T-helper 17 cell (primary cell): Measurements from ENCODE around the gene ZFAND3. TPM values are rescaled to one million over a fixed set of nuclear protein-coding genes. Genes with fewer than 3 reads are reported as not detected.

Experiments
- ATAC-seq: fragments of 150-1000 bp; cut with Tn5 transposase; 2 replicates; pipeline ENCODE4 v1.10.0; 2021; ENCODE audit warnings: mild to moderate bottlenecking, moderate library complexity
- DNase-seq, 3 donors: peaks; one replicate each; pipeline versions ENCODE4 v3.0.0 to v3.0.0-alpha.2; 2020 to 2021
- H3K9me3 ChIP-seq: one replicate; pipeline ENCODE4 v1.7.0; 2013; ENCODE audit warnings: low read length, mild to moderate bottlenecking; ENCODE audit not compliant: control insufficient read depth, poor library complexity, severe bottlenecking
- H3K27ac Mint-ChIP-seq: one replicate; pipeline ENCODE4 v1.8.0; 2022; ENCODE audit warnings: mild to moderate bottlenecking, moderate library complexity, mixed read lengths
- H3K27me3 Mint-ChIP-seq: one replicate; pipeline ENCODE4 v1.8.0; 2022; ENCODE audit warnings: mixed read lengths
- H3K36me3 Mint-ChIP-seq: one replicate; pipeline ENCODE4 v1.8.0; 2022; ENCODE audit warnings: low read depth, mixed read lengths
- H3K4me1 Mint-ChIP-seq: one replicate; pipeline ENCODE4 v1.8.0; 2022; ENCODE audit warnings: mild to moderate bottlenecking, mixed read lengths
- H3K4me3 Mint-ChIP-seq: one replicate; pipeline ENCODE4 v1.8.0; 2022; ENCODE audit warnings: mild to moderate bottlenecking, moderate library complexity, mixed read lengths
- total RNA-seq, 4 donors: library from RNA in 2 of 4; stranded (reverse) in 2 of 4; gene quantifications; one replicate each; pipeline ENCODE4 v1.2.3 and lab custom pipeline; 2022 to 2026

Gene ZFAND3
- total RNA-seq, 2 donors from 2014 or later, result 48.6 to 61.0 TPM

DNA sequence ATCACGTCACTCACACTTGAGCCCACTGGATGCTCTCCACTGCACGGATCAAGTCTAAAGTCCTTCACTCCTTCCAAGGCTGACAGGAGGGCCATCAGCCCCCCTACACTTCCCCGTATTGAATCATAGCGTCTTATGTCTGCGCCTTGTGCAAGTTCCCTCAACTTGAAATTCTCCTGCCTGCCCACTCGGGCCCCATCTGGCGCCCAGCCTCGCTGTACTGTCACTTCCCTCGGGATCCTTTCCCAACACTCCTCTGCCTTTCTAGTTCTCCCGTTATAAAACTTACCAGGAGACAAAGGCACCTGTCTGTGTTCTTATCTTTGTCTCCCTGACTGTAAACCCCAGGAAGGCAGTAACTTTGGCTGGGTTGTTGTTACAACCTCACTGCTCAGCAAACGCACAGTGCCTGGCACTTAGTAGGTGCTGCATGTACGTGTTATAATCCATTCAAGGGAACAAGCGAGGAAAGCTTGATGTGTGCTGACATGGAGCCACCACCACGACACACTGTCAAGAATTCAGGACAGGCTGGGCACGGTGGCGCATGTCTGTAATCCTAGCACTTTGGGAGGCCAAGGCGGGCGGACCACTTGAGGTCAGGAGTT is 33.8 kb upstream of the ZFAND3 start:
- ATAC-seq (no peak), DNase-seq (no peak)
- no peaks in the 10 kb centered on the region for H3K9me3 ChIP-seq
- no peak overlapping the region for H3K27ac Mint-ChIP-seq
- H3K27me3 Mint-ChIP-seq, result peaks cover 35% of the 10 kb centered on the region
- H3K4me1 Mint-ChIP-seq, result peaks cover 20% of the 10 kb centered on the region
- H3K36me3 Mint-ChIP-seq, result peaks cover 7% of the 10 kb centered on the region
- H3K4me3 Mint-ChIP-seq, result no peak overlapping the region

DNA sequence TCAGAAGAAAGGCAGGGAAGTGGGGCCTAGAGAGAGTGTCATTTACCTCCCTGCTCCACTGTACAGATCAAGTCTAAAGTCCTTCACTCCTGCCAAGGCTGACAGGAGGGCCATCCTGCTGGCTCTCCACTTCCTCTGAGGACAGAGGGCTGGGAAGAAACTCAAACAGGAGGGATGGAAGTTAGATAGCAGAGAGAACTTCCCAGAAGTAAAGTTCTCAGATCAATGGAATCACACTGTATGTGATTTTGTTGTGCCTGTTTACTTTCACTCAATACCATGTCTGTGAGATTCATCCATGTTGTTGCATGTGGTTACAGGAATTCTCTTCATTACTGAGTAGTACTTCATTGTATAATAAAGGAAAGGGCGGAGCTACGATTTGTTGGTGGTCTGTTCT is 32.3 kb upstream of the ZFAND3 start:
- DNase-seq (no peak), ATAC-seq (no peak)
- Mint-ChIP-seq H3K27ac (no peak overlapping the region), H3K4me1 (peaks cover 26% of the 10 kb centered on the region), H3K27me3 (peaks cover 35% of the 10 kb centered on the region), H3K36me3 (peaks cover 7% of the 10 kb centered on the region), H3K4me3 (no peak overlapping the region)
- H3K9me3 ChIP-seq, result no peaks in the 10 kb centered on the region

DNA sequence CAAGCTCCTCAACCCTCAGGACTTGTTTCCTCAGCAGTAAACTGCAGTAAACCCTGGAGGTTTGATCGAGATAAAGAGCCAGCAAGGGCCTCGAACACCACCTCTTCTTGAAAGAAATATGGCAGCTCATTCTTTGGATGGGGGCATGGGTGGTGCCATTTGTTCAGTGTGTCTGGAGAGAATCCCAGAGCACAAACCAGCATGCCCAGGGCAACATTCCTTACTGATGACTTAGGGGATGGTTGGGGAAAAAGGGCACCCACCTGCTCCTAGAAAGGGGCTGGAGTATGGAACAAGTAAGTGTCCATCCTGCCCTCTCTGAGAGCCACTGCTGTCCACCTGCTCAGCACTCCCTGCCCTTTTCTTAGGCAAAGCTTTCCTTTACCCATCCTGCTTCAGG is 31.3 kb upstream of the ZFAND3 start:
- no peak overlapping the region for H3K4me3 Mint-ChIP-seq
- no peak for ATAC-seq

DNA sequence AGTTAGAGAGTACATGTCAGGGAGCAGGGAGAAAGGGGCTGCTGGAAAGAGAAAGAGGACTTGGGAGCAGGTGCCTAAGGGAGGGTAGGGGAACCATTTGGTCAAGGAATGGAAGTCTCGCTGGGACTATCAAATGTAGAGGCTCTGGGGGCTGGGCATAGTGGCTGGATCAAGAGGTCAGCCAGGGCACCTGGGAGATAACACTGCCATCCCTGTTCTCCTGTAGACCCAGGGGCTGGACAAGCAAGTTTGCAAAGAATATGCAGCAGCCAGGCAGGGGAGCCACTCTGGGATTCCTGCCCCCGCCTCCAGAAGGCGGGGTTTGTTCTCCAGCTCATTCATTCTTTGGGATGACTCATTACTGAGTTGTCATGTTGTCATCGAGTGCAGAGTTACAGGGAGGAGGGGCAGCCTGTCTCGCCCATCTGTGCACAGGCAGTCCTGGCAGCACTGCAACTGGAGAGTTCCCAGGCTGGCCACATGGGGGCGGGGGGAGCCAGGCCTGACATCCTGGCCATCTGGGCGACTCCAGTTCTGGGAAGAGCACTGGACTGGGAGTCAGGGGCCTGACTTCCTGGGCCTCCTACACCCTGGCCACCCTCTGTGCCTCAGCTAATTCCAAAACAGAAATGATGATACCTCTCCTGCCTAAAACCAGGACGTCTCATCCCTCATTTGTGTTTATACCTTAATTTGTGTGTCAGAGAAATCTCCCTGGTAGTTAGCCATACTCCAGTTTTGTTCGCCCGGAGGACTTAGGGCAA is 28.2 kb upstream of the ZFAND3 start:
- Mint-ChIP-seq H3K27ac (no peak overlapping the region), H3K4me1 (peaks cover 8% of the 10 kb centered on the region), H3K27me3 (no peaks in the 10 kb centered on the region), H3K36me3 (no peaks in the 10 kb centered on the region), H3K4me3 (peak overlapping the region; percentile 12)
- ATAC-seq, result peak; percentile 98
- no peaks in the 10 kb centered on the region for H3K9me3 ChIP-seq
- DNase-seq, result peak; percentile 55 to 67 (median 56)

More for the DNA sequence above, 31.3 kb upstream of the ZFAND3 start:
- DNase-seq, result no peak
- Mint-ChIP-seq H3K27ac (no peak overlapping the region), H3K36me3 (peaks cover 5% of the 10 kb centered on the region), H3K27me3 (peaks cover 29% of the 10 kb centered on the region), H3K4me1 (peaks cover 19% of the 10 kb centered on the region)
- no peaks in the 10 kb centered on the region for H3K9me3 ChIP-seq

DNA sequence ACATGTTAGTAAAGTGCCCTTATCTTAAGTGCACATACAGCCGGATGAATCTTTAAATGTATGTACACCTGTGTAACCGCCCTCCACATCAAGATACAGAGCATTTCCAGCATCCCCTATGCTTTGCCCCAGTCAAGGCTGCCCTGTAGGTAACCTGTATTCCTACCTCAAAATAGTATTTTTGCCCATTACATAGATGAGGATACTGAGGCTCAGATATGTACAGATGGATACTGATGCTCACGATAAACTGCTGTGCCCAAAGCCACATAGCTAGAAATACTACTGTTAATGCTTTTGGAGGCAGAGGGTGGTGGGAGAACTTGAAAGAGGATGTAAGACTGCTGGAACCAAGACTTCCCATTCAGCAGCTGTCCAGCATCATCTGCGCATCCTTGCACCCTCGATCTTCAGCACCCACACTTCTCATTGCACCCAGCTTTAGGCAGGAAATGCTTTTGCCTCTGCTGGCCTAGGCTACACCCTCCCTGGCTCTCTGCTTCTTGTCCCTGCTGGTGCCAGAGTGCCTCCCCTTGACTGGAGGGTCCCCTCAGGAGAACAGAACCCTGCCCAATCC is 27.0 kb upstream of the ZFAND3 start:
- ATAC-seq (no peak), DNase-seq (no peak)
- no peaks in the 10 kb centered on the region for H3K36me3 Mint-ChIP-seq
- H3K27me3 Mint-ChIP-seq, result no peaks in the 10 kb centered on the region
- H3K4me1 Mint-ChIP-seq, result peaks cover 8% of the 10 kb centered on the region
- no peaks in the 10 kb centered on the region for H3K9me3 ChIP-seq
- no peak overlapping the region for H3K27ac Mint-ChIP-seq
- no peak overlapping the region for H3K4me3 Mint-ChIP-seq

DNA sequence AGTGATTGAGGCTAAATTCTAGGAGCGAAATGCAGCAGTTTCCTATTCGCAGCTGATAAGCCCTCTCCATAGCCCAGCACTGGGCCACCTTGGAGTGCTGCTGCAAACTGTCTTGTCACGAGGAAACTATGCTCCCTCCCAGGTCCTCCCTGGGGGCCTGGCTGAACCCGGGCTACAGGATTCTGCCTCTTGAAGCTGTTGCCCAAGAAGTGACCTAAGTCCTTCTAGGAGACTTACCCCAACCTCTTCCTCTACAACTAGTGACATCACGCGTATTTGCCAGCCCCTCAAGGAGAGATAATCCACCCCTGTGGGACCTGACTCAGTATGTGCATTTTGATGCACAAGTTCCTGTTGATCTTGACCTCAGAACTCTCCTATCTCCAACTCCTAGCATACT is 26.5 kb upstream of the ZFAND3 start:
- ATAC-seq (no peak), DNase-seq (no peak)
- no peaks in the 10 kb centered on the region for H3K9me3 ChIP-seq
- Mint-ChIP-seq H3K36me3 (no peaks in the 10 kb centered on the region), H3K4me1 (peaks cover 6% of the 10 kb centered on the region), H3K4me3 (no peak overlapping the region), H3K27me3 (no peaks in the 10 kb centered on the region), H3K27ac (no peak overlapping the region)

DNA sequence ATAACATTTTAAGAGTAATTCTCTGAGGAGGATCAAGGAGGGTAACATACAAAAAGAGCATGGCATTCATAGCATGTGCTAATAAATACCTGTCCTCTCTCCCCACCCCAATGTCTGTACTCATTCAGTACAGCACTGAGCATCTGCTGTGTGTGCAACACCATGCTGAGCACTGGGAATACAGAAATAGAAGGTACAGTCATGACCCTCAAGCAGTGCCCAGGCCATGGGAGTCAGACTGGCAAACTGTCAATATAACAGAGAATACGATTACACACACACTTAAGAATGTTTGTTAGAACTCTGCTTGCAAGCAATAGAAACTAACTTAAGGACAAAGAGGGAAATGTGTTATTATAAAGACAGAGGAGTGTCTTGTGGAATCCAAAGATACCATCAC is 24.7 kb upstream of the ZFAND3 start:
- ATAC-seq (no peak), DNase-seq (no peak)
- Mint-ChIP-seq H3K27ac (no peak overlapping the region), H3K4me3 (no peak overlapping the region), H3K36me3 (no peaks in the 10 kb centered on the region), H3K4me1 (peaks cover 6% of the 10 kb centered on the region), H3K27me3 (no peaks in the 10 kb centered on the region)
- no peaks in the 10 kb centered on the region for H3K9me3 ChIP-seq

DNA sequence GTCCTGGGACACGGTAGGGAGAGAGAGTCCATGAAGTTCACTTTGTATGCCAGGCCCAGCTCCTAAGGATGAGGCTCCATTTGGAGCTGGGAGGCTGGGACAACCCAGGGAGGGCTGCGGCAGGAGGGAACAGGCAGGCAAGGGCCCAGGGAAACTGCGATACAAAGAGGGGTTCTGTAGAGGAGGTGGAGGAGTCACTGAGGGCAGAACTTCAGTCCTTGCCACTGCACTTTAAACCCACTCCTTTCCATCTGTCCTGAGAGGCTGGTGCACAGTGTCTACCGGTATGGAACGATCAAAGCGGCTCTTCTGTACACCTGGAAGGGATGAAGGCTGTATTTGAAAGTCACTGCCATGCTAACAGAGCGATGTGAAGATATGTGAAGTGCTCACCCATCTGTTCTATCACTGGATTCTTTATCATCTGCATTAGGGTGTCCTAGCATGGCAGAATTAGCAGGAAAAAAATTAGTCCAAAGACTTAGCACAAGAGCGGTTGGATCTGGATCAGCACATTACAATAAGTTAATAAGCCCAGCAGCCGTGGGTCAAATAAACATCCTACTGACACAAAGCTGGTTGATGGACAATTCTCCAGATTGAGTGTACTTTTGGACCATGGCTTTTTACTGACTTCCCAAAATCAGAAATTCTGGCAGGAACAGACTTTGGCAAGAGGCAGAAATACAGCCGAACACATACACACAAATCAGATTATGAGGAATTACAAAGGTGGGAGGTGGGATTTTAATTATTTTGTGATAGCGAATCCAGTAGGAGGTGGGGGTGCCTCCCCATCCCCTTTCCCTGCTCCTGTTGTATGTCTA is 20.9 kb upstream of the ZFAND3 start:
- DNase-seq, result no peak
- no peaks in the 10 kb centered on the region for H3K9me3 ChIP-seq
- Mint-ChIP-seq H3K27ac (no peak overlapping the region), H3K4me3 (no peak overlapping the region), H3K27me3 (no peaks in the 10 kb centered on the region), H3K36me3 (no peaks in the 10 kb centered on the region), H3K4me1 (peaks cover 4% of the 10 kb centered on the region)
- no peak for ATAC-seq

DNA sequence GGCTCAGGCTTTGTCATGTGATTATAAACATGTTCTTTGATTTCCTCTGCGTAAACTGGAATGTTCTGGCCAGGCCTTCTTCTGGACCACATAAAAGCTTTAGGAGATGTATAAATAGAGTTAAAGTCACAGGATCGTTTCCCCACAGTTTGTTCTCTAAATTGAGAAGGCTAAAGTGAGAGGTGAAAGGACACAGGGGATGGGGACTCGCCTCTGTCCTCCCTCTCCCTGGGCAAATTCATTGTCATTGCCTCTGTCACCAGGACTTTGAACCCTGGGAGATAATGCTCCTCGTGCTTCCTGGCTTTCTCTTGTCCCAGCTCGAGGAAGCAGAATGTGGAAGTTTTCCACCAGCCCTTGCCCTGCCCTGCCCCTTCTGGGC is 20.3 kb upstream of the ZFAND3 start:
- DNase-seq, result no peak
- no peak for ATAC-seq
- H3K4me1 Mint-ChIP-seq, result peaks cover 4% of the 10 kb centered on the region
- H3K27ac Mint-ChIP-seq, result no peak overlapping the region
- no peak overlapping the region for H3K4me3 Mint-ChIP-seq
- H3K36me3 Mint-ChIP-seq, result no peaks in the 10 kb centered on the region
- no peaks in the 10 kb centered on the region for H3K27me3 Mint-ChIP-seq
- H3K9me3 ChIP-seq, result no peaks in the 10 kb centered on the region

DNA sequence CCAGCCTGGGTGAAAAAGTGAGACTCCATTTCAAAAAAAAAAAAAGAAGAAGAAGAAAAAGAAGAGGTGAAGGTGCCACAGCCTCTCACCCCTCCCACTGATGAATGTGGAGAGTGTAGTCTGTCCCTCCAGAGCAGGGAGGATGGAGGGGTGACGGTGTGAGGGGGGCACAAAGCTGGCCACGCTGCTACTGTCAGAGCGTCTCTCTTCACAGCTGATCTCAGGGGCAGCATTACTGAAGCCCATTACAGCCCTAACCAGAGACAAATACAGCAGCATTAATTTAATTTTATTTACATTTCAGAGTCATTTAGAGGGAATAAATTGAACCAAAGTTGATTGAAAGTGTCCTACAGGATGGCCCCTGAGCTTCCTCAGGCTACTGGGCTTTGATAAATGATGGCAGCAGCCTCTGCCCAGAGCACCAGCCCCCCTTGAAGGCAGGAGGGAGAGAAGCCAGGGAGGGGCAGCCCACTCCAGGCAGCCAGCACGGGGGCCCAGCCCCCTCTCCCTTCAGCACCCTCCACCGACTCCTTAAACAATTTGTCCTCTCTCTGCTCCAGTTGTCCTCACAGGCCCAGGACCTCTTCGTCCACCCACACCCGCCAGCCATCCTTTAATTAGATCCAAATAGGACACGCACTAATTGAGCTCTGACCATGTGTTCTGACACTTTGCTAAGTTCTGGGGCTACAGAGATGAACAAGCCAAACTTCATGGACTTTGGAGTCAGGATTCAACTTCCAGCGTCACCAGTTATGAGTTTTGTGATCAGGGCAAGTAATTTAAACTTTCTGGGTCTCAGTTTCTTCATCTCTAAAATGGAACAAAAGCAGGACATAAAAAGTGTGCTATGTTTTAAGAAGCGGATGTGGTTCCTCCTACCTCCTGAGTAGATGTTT is 18.6 kb upstream of the ZFAND3 start:
- no peak for DNase-seq
- no peak overlapping the region for H3K4me3 Mint-ChIP-seq
- no peaks in the 10 kb centered on the region for H3K27me3 Mint-ChIP-seq
- no peak overlapping the region for H3K27ac Mint-ChIP-seq
- no peaks in the 10 kb centered on the region for H3K36me3 Mint-ChIP-seq
- no peaks in the 10 kb centered on the region for H3K9me3 ChIP-seq
- peaks cover 4% of the 10 kb centered on the region for H3K4me1 Mint-ChIP-seq
- no peak for ATAC-seq

DNA sequence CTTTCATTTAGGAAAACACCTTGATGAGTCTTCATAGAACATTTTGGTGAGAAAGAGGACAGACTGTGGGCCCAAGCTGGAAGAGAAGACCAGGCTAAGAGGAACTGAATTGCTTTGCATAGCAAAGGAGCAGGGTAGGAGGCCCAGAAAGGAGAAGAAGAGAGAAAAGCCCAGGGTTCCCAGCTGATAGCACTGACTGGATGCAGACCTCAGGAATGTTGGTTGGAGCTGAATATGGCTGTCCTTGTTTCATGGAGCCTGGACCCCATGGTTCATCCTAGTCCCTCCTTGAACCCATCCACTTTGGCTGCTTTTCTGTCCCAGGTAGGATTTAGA is 18.0 kb upstream of the ZFAND3 start:
- Mint-ChIP-seq H3K4me3 (no peak overlapping the region), H3K27me3 (peaks cover 5% of the 10 kb centered on the region), H3K36me3 (no peaks in the 10 kb centered on the region), H3K4me1 (peaks cover 4% of the 10 kb centered on the region), H3K27ac (no peak overlapping the region)
- ATAC-seq, result no peak
- no peaks in the 10 kb centered on the region for H3K9me3 ChIP-seq
- DNase-seq, result no peak

DNA sequence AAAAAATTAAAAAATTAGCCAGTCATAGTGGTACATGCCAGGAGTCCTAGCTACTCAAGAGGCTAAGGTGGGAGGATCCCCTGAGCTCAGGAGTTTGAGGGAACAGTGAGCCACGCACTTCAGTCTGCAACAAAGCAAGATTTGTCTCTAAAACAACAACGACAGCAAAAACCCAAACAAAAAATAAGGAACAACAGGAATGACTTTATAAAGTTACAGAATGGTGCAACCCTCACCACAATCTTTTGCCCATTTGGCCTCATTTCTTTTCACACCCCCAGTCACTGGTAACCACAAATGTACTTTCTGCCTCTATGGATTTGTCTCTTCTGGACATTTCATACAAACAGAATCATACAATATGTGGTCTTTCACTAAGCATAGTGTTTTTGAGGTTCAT is 16.7 kb upstream of the ZFAND3 start:
- no peaks in the 10 kb centered on the region for H3K9me3 ChIP-seq
- no peak for DNase-seq
- H3K27me3 Mint-ChIP-seq, result peaks cover 17% of the 10 kb centered on the region
- H3K4me1 Mint-ChIP-seq, result peaks cover 8% of the 10 kb centered on the region
- H3K36me3 Mint-ChIP-seq, result no peaks in the 10 kb centered on the region
- no peak overlapping the region for H3K27ac Mint-ChIP-seq
- H3K4me3 Mint-ChIP-seq, result no peak overlapping the region
- ATAC-seq, result no peak
